HG03432 (cell line): Measurements from ENCODE around the gene ANO6.

Source experiments
- ATAC-seq: cut with Tn5 transposase; IDR thresholded peaks from one replicate; pipeline ENCODE4 v1.9.1; 2021; ENCODE audit warnings: mild to moderate bottlenecking, moderate library complexity; ENCODE audit not compliant: unreplicated experiment

The ANO6 gene

GRCh38 chr12:45434094-45434493, 218.2 kb downstream of the ANO6 start:
- ATAC-seq: no peak

DNA sequence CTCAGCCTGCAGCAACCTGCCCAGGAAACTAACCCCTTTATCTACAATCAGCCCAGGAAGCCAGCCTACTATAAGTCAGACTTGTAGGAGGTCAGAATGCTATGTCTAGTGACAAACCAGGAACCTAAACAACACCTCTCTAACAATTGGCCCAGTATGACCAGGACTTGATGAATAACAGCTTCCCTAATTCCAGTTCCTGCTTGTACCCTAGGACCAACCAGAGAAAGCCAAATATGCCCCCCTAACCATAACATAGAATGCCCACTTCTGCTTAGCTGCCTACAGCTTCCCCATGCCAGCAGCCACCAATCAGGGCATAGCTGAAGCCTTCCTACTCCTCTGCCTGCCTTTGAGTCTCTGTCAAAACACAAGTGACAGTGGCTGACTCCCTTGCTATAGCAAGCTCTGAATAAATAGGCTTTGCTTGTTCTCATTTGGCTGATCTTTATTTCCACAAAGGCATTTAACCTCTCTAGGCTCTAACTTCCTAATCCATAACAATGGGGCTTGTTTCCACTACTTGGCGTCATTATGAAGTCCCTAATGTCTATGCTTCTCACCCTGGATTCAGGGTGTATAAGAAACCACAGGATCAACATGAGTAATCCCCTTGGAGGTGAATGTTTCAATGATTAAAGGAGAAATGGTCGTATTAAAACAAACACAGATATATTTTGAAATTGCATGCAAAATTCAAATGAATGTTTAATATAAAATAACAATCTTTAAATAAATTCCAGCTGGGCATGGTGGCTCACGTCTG, 220.2 kb downstream of the ANO6 start:
- no peak for ATAC-seq

- ATAC-seq: no peak
These were observed 223.1 kb downstream of the ANO6 start for GRCh38 chr12:45439039-45439438.

DNA sequence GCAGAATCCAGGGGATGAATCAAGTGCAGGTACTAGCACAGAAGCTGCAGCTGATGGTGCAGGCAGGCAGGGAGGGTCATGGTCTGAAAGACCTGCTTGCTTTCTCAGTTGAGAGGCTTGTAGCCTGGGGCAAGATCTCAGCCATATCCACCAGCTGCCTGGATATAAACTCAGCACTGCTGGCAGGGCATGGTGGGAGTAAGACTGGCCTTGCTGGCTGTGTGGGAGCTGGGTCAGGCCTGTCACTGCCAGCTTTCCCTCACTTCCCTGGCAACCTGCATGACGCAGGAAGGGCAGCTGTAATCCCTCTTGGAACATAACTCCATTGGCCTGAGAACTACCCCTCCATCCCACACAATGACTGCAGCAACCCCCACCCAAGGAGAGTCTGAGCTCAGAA, 230.1 kb downstream of the ANO6 start:
- ATAC-seq: no peak

DNA sequence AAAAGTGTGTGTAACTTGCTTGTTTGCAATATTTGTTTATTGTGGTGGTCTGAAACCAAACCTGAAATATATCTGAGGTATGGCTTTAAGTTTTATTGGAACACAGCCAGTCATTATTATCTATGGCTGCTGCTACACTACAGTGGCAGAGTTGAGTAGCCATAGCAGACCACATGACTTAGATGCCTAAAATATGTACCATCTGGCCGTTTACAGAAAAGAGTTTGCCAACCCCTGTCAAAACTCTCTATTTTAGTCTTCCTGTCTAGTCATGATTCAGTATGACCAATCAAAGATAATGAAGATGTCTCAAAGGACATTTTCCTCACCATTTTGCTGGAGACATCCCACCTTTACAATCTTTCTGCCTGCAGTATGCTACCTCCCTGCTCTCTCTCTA, 242.3 kb downstream of the ANO6 start:
- ATAC-seq: no peak

DNA sequence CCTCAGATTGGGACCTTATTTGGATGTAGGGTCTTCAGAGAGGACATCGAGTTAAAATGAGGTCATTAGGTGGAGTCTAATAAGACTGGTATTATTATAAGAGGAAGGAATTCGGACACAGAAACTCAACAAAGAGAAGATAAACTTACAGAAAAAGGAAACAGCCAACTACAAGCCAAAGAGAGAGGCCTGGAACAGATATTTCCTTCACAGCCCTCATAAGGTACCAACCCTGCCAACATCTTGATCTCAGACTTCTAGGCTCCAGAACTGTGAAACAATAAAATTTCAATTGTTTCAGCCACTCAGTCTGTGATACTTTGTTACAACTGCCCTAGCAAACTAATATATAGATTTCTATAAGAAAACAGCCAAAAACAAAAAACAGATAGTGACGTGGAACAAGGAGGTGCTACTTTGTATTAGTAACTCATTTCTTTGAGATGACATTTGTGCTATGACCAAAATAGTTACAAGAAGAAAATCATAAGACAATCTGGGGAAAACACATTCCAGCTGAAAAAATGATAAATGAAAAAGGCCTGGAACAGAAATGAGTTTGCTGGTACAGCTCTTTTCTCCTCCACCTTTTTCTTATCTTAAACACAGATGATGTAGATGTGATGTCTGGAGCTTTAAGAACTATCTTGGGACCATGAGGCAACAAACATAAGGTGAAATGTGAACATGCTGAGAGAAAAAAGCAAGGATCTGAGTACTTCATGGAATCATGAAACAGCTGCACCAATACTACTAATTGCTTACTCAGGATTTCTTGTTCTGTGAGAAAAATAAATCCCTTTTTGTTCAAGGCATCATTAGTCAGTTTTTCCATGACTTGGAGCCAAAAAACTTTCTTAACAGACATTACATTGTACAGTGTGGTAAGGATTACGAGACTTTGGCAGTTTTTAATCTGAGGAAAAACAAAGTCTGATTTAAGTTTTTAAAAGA, 243.2 kb downstream of the ANO6 start:
- no peak for ATAC-seq

GRCh38 chr12:45462506-45462905, 246.6 kb downstream of the ANO6 start:
- no peak for ATAC-seq

DNA sequence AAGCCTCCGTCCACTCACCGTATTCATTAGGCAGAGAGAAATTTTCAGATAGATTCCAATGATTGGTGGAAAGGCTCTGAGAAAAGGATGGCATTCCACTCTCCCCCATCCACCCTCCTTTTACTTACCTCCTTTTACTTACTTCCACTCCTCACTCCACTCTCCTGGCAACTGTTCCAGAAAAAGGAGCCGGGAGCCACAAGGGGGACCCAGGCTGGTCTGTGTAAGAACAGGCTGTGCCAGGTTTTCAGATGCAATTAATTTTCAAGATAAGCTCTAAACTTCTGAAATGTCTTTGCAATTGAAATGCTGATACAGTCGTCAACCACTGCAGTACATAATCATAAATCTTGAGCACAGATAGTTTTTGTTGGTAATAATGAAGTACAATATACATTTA, 248.8 kb downstream of the ANO6 start:
- ATAC-seq: no peak

- ATAC-seq: no peak
These were observed 253.1 kb downstream of the ANO6 start for GRCh38 chr12:45468751-45469615.

- ATAC-seq: no peak
These were observed 254.0 kb downstream of the ANO6 start for GRCh38 chr12:45469902-45470301.

DNA sequence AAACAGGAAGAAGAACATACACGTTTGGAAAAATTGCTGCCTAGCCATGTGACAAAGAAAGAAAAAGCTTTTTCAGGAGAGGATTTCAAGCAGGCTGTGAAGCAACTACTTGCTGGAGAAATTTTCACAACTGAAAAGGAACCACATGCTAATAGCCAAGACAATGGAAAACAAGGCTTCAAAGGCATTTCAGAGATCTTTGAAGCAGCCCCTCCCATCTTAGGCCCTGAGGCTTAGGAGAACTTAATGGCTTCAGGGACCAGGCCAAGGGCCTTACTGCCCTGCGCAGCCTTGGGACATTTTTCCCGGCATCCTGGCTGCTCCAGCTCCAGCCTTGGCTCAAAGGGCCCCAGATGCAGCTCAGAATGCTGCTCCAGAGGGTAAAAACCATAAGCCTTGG, 257.7 kb downstream of the ANO6 start:
- no peak for ATAC-seq

DNA sequence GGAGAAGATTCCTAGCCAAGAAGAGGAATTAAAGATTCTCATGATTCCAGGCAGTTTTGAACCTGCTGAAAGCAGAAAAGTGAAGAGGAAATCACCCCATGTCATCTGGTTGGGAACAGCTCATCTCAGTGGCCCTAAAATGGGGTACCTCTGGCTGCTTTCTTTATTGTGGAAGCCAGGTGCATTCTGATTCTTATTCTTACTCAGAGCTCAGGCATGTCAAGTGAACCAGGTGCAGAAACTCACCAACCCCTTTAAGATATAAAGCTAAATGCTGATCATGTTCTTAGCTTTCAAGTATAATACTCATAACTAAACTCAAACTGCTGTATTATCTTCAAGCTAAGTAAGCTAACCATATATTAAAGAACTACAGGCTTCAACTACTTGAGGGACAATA, 259.7 kb downstream of the ANO6 start:
- ATAC-seq: no peak

DNA sequence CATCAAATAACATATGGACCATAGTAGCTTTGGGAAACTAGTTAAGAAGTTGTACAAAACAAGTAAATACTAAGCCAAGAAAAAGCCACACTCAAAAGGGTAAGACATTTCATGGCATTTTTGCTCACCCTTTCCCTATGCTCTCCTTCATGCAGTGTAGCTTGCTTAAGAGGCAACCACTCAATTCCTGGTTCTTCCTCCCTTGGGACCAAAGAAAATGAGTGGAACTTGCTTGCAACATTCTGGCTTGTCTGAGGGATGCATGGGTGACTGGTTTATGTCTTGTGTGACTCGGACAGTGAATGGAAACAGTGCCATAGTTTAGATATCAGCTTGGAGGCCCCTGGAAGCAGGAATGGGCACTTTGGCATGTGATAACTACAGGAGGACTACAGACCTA, 261.6 kb downstream of the ANO6 start:
- no peak for ATAC-seq

DNA sequence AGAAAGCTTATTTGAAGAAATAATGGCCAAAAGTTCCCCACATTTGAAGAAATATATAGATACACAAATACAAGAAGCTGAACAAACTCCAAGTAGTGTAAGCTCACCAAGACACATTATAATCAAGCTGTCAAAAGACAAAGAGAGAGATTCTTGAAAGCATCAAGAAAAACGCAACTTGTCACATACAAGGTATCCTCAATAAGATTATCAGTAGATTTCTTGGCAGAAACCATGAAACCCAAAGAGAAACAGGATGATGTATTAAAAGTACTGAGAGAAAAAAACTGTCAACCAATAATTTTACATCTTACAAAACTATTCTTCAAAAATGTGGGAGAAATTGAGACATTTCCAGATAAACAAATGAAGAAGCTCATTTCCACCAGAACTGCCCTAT, 263.0 kb downstream of the ANO6 start:
- no peak for ATAC-seq

GRCh38 chr12:45481746-45482145, 265.9 kb downstream of the ANO6 start:
- no peak for ATAC-seq

GRCh38 chr12:45483571-45483970, 267.7 kb downstream of the ANO6 start:
- no peak for ATAC-seq
